Cardiac fibroblast (primary cell): ENCODE measurements around the gene TGIF2.
"Not testable (repeated sequence)": the region's sequence is repeated elsewhere in the genome, so short reads cannot be mapped to it uniquely, and the experiment has no call there.

Experiments used
- DNase-seq, 2 donors: peaks; one replicate each; pipeline versions ENCODE4 v3.0.0 to v3.0.0-alpha.2; 2010; ENCODE audit warnings: low read depth in 2 of 2
- H3K4me3 ChIP-seq, 2 donors: replicated peaks in 1 of 2; 1 replicate in 1 of 2; 2 replicates in 1 of 2; pipeline ENCODE4 v1.5.1; 2011; ENCODE audit warnings: low read depth in 2 of 2, low read length in 2 of 2, mild to moderate bottlenecking in 2 of 2, moderate library complexity in 1 of 2
- TF ChIP-seq, protein P1 (sequence below): IDR thresholded peaks from one replicate; pipeline ENCODE4 v1.5.1; 2011; ENCODE audit warnings: low read depth, mild to moderate bottlenecking, low read length, inconsistent platforms

Gene TGIF2

DNA sequence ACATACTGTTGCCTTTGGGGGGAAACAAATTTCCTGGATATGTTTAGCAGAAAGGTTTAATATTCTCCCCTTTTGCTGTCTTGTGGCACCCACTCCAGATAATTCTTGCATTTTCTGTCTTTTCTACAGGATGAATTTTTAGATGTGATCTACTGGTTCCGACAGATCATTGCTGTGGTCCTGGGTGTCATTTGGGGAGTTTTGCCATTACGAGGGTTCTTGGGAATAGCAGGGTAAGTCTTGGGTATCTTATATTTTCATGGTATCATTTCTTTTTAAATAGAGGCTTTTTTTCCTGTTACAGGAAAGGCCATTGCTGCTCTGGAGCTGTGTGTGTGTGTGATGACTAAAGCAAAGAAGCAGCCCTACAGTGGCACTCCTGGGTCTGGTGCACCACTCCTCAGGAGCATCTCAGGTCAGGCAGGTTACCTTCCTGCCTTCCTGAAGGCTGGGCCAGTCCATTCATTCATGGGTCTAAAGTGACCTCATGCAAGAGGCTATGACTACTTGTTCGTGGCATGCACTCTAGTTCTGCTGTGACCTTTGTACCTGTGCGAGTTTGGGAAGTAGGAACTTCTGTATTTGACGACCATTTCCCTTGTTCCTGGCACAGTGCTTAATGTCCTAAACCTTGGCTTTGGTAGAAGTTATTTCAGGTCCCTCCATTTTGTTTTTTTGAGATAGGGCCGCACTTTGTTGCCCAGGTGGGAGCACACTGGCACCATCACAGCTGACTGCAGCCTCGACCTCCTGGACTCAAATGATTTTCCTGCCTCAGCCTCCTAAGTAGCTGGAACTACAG is 34.4 kb downstream of the TGIF2 start:
- TF ChIP-seq, protein P1, sequence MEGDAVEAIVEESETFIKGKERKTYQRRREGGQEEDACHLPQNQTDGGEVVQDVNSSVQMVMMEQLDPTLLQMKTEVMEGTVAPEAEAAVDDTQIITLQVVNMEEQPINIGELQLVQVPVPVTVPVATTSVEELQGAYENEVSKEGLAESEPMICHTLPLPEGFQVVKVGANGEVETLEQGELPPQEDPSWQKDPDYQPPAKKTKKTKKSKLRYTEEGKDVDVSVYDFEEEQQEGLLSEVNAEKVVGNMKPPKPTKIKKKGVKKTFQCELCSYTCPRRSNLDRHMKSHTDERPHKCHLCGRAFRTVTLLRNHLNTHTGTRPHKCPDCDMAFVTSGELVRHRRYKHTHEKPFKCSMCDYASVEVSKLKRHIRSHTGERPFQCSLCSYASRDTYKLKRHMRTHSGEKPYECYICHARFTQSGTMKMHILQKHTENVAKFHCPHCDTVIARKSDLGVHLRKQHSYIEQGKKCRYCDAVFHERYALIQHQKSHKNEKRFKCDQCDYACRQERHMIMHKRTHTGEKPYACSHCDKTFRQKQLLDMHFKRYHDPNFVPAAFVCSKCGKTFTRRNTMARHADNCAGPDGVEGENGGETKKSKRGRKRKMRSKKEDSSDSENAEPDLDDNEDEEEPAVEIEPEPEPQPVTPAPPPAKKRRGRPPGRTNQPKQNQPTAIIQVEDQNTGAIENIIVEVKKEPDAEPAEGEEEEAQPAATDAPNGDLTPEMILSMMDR, result no peak
- H3K4me3 ChIP-seq, result no peak overlapping the region

DNA sequence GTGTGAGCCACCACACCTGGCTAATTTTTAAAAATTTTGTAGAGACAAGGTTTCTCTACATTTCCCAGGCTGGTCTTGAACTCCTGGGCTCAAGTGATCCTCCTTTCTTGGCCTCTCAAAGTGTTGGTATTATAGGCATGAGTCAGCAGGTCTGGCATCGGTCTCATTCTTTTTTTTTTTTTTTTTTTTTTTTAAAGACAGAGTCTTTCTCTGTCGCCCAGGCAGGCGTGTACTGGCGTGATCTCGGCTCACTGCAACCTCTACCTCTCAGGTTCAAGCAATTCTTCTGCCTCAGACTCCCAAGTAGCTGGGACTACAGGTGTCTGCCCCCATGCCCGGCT is 35.0 kb downstream of the TGIF2 start:
- H3K4me3 ChIP-seq, result not testable (repeated sequence)
- DNase-seq, result peak in 1 of 2 donors; percentile 12

More for the DNA sequence above, 34.4 kb downstream of the TGIF2 start:
- peak in 1 of 2 donors; percentile 15 for DNase-seq

DNA sequence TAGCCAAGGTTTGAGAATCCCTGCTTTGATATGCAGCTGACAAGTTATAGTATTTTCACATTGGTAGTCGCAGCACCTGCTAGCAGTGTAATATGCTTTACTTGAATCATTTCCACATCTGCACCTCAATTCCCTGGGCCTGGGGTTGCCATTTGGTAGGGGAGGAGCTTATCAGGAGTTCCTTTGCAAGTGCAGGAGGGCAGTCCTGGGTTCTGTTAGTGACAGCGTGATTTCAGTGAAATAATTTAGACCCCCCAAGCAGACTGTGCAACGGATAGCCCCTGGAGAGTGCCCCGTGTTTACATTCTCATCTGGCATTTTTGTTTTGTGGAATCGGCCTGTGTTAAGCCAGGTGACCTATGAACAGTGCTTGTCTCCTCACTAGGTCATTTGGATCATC is 38.2 kb downstream of the TGIF2 start:
- TF ChIP-seq, protein P1, result no peak
- no peak overlapping the region for H3K4me3 ChIP-seq
- no peak for DNase-seq

DNA sequence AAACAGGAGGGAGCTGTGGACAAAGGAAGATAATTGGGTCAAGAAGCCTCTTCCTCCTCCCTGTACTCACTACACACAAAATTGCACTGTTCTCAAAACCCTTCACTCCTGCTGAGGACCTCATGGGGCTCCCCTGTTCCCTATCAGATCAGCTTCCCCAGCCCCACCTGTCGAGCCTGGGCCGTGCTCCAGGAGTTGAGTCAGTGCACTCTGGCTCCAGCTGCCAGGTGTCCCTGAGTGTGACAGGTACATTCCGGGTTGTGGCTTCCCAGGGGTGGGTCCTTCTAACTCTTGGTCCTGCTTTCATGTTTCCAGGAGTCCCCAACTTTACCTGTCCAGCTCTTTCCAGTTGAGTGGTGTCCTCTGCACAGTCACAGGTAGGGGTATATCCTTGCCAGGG is 40.6 kb downstream of the TGIF2 start:
- no peak overlapping the region for H3K4me3 ChIP-seq
- DNase-seq, result no peak
- TF ChIP-seq, protein P1, result no peak

DNA sequence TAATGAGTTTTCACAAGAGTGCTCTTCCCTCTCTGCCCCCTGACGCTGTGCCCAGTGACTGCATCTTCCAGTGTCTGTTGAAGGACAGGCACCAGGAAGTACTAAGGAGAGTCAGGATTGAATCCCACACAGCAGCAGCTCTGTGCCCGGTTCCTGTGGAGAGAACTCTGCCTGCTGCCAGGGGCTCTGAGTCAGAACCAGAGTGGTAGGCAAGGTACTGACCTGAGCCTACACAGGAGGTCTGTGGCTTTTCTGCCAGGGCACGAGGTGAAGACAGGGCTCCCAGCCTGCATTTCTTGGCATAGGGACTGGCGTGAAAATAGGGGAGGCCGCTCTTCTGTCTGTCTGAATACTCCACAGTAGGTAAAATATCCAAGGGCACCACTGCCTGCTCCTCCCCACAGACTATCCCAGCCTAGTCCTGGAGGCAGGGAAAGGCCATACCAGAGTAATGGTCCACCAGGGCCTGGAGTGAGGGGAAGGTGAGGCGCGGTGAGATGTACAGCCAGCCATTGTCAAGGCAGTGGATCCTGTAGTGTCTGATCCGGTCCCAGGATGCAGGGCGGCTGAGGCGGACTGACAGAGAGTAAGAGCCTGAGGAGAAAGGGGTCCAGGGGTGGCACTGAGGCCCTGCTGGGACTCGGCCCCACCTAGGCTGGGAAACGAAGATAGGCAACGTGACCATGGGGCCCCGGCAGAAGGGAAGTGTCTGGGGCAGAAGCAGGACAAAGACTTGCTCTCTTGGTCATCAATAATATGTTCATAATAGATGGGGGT is 41.6 kb downstream of the TGIF2 start:
- no peak for DNase-seq
- TF ChIP-seq, protein P1, result no peak
- H3K4me3 ChIP-seq, result no peak overlapping the region

DNA sequence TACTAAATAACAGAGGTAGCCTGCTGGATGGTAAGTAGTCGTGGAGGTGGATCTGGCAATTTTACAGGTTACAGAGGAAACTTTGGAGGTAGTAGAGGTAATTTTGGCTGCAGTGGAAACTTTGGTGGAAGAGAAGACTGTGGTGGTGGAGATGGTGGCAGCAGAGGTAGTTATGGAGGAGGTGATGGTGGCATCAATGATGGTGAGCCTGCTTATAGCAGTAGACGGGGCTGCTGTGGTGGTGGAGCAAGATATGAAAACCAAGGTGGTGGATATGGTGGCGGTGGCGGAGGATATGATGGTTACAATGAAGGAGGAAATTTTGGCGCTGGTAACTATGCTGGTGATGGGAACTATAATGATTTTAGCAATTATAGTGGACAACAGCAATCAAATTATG is 47.5 kb downstream of the TGIF2 start:
- TF ChIP-seq, protein P1, result no peak
- DNase-seq, result no peak
- no peak overlapping the region for H3K4me3 ChIP-seq

DNA sequence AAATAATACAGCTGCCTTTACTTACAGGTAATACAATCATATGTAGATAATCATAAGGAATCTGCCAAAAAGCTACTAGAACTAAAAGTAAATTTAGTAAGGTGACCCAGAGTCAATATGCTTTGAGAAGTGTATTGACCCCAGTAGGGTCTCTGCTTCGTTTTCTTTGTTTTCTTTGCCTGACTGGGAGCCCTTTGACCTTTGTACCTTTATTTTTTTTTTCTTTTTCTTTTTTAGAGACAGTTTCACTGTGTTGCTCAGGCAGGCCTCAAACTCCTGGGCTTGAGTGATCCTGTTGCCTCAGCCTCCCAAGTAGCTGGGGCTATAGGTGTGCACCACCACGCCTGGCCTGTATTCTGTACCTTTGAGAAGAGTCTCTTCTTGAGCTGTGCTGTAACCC is 50.0 kb downstream of the TGIF2 start:
- no peak for DNase-seq
- TF ChIP-seq, protein P1, result no peak

More for the DNA sequence above, 50.0 kb downstream of the TGIF2 start:
- no peak overlapping the region for H3K4me3 ChIP-seq
